ENCODE measurements around the gene PRKCI.
A peak's percentile ranks its signal among the peaks of the same experiment; 100 is the strongest.
"Not testable (repeated sequence)": the region's sequence is repeated elsewhere in the genome, so short reads cannot be mapped to it uniquely, and the experiment has no call there.

PRKCI gene

DNA sequence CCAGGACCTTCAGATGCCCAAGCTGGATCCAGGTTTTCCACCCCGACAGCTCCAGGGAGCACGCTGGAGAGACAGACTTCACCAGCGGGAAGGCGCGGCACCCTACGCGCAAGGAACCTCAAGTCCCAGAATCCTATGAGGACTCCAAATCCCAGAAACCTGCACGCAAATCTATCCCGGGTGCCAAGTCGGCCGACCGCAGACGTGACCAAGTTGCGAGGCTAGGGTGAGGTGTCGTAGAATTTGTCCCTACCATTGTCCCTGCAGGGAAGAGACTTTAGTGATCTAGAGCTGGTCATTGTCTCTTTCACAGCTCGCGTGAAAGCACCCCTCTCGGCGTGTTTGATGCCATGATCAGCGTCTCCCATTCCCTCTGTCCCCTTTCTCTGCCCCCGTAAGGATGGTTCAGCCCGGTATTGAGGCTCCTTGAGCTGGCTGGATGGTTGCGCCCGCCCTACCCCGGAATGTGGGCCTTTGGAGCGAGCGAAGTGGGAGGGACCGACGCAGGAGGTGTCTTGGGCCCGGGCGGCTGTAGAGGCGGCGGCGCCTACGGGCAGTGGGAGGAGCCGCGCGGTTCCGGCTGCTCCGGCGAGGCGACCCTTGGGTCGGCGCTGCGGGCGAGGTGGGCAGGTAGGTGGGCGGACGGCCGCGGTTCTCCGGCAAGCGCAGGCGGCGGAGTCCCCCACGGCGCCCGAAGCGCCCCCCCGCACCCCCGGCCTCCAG is at the start of gene PRKCI:
PRKCI (plus strand) TSS at position 501 of the 723 bp plus-strand sequence. CDS start 246 bp downstream, outside the sequence.
- DNase-seq (ENCODE audit: low spot score) = peak; percentile 96

GRCh38 chr3:170178651-170179050 is 43.6 kb upstream of the PRKCI start:
- DNase-seq (ENCODE audit: low spot score) = no peak

DNA sequence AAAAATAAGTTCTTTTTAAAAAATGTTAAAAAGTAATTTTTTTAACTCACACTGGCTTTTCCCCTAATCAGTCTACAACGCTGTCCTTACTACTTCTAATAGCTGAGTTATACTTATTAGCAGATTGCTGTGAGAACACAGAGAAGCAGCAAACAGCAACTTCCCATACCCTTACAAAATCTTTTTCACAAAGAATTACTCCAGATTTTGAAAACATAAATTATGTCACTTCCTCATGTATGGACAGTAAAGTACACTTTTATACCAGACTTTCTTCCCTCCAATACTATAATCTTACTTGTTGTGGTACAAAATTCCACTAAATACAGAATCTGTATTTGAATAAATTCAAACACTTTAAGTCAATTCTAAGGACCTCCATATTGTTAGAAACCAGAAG is 42.8 kb upstream of the PRKCI start:
- DNase-seq (ENCODE audit: low spot score) = no peak

GRCh38 chr3:170180079-170180907 is 41.9 kb upstream of the PRKCI start:
- DNase-seq (ENCODE audit: low spot score) = no peak

DNA sequence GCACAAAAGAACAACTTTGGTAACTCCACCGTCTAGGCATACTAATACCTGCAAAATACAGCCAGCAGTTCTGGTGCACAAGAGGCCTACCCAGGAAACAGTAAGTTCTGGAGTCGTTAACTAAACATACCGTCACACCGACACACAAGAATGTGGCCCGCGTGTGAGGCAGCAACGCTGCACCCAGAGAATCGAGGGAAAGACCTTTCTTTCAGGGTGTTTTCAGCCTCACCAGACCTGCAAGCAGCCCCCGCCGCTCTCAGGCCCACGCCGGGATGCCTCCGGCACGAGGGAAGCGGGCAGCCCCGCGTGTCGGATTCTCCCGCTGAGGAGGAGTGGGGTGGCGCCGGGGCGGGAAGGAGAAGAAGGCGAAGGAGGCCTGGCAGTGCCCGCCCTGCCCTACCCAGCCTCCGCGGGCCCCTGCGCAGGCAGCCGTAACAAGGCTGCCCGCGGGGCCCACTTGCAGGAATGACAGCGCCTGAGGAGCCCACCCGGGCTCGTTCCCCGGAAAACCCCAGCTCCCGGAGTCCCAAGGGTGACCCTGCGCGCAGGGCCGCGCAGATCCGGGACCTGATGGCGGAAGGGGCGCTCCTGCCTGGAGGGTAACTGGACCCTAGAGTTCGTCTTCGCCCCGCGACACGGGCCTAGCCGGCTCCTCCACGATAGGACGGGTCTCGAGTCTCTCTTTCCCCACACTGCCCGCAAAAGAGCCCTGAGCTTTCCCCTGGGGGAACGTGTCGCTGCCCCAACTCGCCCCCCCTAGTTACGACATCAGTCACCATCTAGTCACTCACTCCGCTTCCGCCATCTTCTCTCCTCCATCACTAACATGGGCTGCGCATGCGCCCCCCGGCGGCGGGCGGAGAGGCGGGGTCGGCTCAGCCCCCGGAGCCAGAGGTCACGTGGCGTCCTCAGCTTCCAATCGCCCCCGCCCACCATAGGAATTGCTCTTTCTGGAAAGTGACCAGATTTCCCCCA is 41.0 kb upstream of the PRKCI start, which contains the start of gene PHC3:
PHC3 (minus strand) TSS at position 826 of the 978 bp plus-strand sequence; CDS start at position 808, 18 bp downstream.
- DNase-seq (ENCODE audit: low spot score) = peak; percentile 94

DNA sequence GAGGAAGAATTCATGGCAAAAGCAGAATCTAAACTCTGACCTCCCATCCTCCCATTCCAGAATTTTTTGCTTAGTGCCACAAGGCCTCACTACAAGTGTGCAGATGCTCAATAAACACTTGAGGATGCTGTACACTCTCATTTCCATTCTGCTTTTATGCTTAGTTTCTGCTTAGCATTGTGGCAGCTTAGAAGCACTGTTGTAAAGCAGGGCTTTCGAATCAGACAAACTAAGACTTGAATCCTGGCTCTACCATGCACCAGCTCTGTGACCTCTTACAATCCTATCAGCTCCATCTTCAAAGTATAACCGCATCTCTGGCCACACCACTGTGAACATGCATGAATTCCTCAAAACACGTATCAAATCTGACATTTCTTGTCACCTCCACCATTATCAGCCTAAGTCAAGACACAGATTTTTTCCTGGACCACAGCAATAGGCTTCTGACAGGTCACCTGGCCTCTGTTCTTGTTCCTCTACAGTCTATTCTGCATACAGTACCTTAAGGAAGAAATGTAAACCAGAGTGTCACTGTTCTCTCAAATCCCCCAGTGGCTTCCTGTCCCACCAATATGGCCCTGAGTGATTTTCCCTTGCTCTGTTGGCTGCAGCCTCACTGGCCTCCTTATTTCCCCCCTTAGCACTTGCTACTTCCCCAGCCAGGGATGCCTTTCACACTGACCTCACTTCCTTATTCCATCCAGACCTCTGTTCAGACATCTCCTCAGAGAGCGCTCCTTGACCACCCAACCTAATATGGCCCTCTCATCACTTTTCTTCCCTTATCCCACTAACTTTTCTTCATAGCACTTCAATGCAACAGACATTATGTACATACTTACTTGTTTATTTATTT is 32.6 kb upstream of the PRKCI start:
- no peak for DNase-seq (ENCODE audit: low spot score)

DNA sequence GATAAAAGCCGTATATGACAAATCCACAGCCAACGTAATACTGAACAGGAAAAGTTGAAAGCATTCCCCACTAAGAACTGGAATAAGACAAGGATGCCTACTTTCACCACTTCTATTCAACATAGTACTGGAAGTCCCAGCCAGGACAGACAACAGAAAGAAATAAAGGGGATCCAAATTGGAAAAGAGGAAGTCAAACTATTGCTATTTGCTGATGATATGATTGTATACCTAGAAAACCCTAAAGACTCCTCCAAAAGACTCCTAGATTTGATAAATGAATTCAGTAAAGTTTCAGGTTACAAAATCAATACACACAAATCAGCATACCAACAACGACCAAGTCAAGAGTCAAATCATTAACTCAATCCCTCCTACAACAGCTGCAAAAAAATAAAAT is 26.5 kb upstream of the PRKCI start:
- DNase-seq (ENCODE audit: low spot score) = not testable (repeated sequence)

GRCh38 chr3:170196833-170197232 is 25.4 kb upstream of the PRKCI start:
- no peak for DNase-seq (ENCODE audit: low spot score)

- DNase-seq (ENCODE audit: low spot score) = no peak
Measured at GRCh38 chr3:170200987-170201386, 21.2 kb upstream of the PRKCI start.

GRCh38 chr3:170201527-170201926 is 20.7 kb upstream of the PRKCI start:
- no peak for DNase-seq (ENCODE audit: low spot score)

DNA sequence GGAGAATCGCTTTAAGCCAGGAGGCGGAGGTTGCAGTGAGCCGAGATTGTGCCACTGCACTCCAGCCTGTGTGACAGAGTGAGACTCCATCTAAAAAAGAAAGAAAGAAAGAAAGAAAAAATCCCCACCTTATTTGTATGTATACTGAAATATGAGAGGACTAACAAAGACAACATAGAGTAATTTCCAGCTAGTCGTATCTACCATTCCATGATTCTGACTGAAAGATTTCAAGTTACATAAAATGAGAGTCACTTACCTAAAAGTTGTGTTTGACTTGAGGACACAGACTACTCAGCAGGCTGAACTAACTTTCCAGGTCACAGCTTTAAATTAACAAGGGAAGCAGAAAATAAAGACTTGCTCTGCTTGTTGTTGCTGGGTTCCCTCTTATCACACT is 18.8 kb upstream of the PRKCI start:
- no peak for DNase-seq (ENCODE audit: low spot score)

DNA sequence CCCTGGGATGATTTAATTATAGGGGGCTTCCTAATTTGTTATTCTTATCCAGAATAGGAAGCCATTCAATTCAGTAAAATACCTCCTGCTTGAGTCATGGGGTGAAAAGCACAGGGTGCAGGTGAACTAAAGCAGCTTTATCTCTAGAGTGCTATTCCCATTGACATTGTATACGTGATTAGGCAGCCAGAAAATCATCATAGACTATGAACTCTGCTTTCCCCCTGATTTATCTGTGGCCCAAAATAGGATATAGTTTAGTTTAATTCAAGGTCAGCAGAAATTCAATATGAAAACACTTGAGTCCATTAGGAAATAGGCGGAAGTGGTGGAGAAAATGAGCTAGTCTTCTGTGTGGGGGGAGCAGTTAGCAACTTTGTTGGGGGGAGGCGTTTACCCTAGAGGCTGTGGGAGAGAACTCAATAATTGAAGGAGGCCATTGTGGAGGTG is 18.2 kb upstream of the PRKCI start:
- DNase-seq (ENCODE audit: low spot score) = no peak

DNA sequence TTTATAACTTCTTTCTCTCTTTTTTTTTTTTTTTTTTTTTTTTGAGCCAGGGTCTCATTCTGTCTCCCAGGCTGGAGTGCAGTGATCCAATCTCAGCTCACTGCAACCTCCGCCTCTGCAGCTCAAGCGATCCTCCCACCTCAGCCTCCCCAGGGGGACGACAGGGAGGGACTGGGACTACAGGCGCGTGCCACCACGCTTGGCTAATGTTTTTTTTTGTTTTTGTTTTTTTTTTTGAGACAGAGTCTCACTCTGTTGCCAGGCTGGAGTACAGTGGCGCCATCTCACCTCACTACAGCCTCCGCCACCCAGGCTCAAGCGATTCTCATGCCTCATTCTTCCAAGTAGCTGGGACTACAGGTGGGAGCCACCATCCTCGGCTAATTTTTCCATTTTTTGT is 17.7 kb upstream of the PRKCI start:
- no peak for DNase-seq (ENCODE audit: low spot score)

- DNase-seq (ENCODE audit: low spot score) = no peak
Measured at GRCh38 chr3:170205302-170205701, 16.9 kb upstream of the PRKCI start.

DNA sequence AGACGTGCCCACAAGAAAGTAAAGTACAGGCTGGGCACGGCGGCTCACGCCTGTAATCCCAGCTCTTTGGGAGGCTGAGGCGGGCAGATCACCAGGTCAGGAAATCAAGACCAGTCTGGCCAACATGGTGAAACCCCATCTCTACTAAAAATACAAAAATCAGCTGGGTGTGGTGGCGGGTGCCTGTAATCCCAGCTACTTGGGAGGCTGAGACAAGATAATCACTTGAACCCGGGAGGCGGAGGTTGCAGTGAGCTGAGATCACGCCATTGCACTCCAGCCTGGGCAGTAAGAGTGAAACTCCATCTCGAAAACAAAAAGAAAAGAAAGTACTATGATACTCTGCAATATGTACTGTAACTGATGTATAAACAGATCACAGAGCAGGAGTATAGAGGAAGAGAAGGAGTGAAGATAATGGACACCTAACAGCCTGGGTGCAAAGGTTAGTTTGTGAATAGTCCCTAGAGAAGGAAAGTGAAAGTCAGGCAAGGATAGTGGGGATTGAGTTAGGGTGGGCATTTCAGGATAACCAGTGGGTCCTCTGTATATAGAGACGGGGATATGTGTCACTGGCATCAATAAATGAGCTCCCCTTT is 16.0 kb upstream of the PRKCI start:
- DNase-seq (ENCODE audit: low spot score) = not testable (repeated sequence)

GRCh38 chr3:170207717-170208116 is 14.5 kb upstream of the PRKCI start:
- DNase-seq (ENCODE audit: low spot score) = no peak

- no peak for DNase-seq (ENCODE audit: low spot score)
Measured at GRCh38 chr3:170211668-170212067, 10.6 kb upstream of the PRKCI start.

- DNase-seq (ENCODE audit: low spot score) = no peak
Measured at GRCh38 chr3:170219850-170220249, 2.4 kb upstream of the PRKCI start.

GRCh38 chr3:170220871-170221270 is 1.4 kb upstream of the PRKCI start:
- no peak for DNase-seq (ENCODE audit: low spot score)
